ENCODE measurements around the gene EPX.

DNA sequence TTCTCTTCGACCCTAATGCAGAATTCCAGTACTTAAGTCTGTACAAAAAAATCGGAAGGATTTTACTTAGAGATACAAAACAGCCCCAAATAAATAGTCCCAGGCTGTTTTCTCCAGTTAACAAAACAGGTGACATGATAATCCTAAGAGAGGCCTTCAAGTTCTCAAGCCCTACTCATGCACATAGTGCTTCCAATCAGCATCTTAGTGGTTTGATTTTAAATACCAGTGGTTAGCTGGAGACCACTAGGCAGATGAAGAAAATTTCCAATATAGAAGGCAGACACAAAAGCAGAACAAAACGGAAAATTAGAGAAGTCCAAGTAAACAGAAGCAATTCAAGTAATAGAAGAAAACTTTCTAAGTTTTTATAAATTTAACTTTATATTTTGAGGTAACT lies 31.0 kb upstream of the EPX start:
- TF ChIP-seq, protein P1, sequence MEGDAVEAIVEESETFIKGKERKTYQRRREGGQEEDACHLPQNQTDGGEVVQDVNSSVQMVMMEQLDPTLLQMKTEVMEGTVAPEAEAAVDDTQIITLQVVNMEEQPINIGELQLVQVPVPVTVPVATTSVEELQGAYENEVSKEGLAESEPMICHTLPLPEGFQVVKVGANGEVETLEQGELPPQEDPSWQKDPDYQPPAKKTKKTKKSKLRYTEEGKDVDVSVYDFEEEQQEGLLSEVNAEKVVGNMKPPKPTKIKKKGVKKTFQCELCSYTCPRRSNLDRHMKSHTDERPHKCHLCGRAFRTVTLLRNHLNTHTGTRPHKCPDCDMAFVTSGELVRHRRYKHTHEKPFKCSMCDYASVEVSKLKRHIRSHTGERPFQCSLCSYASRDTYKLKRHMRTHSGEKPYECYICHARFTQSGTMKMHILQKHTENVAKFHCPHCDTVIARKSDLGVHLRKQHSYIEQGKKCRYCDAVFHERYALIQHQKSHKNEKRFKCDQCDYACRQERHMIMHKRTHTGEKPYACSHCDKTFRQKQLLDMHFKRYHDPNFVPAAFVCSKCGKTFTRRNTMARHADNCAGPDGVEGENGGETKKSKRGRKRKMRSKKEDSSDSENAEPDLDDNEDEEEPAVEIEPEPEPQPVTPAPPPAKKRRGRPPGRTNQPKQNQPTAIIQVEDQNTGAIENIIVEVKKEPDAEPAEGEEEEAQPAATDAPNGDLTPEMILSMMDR (IDR thresholded peaks at IDR 0.05) = no peak
- no peak for TF ChIP-seq POLR2A (IDR thresholded peaks at IDR 0.05)
